Naive B cell (primary cell): ENCODE results near the gene TTN. TPM values are rescaled to one million over a fixed set of nuclear protein-coding genes. Genes with fewer than 3 reads are reported as not detected.

Source experiments
- ATAC-seq, 2 donors: fragments of 150-1000 bp; cut with Tn5 transposase; 2 replicates each; pipeline ENCODE4 v1.10.0; 2021; ENCODE audit warnings: low read depth in 2 of 2, mild to moderate bottlenecking in 2 of 2, moderate library complexity in 2 of 2
- DNase-seq: peaks from one replicate; pipeline ENCODE4 v3.0.0; 2022
- H3K27ac Mint-ChIP-seq, 6 donors: one replicate each; pipeline ENCODE4 v1.8.0; 2020 to 2022; ENCODE audit warnings: mild to moderate bottlenecking in 6 of 6, mixed read lengths in 6 of 6, moderate library complexity in 5 of 6, inconsistent platforms in 2 of 6
- H3K27me3 Mint-ChIP-seq, 3 donors: one replicate each; pipeline ENCODE4 v1.8.0; 2021 to 2022; ENCODE audit warnings: mixed read lengths in 3 of 3, mild to moderate bottlenecking in 1 of 3
- H3K36me3 Mint-ChIP-seq, 2 donors: one replicate each; pipeline ENCODE4 v1.8.0; 2020 to 2022; ENCODE audit warnings: mixed read lengths in 2 of 2, inconsistent platforms in 1 of 2, mild to moderate bottlenecking in 1 of 2
- H3K4me1 Mint-ChIP-seq, 3 donors: one replicate each; pipeline ENCODE4 v1.8.0; 2020 to 2022; ENCODE audit warnings: mixed read lengths in 3 of 3, inconsistent platforms in 1 of 3, mild to moderate bottlenecking in 1 of 3, moderate library complexity in 1 of 3
- H3K4me3 Mint-ChIP-seq, 8 donors: one replicate each; pipeline ENCODE4 v1.8.0; 2020 to 2022; ENCODE audit warnings: mild to moderate bottlenecking in 8 of 8, mixed read lengths in 8 of 8, moderate library complexity in 8 of 8, inconsistent platforms in 2 of 8
- H3K9me3 Mint-ChIP-seq, 7 donors: one replicate each; pipeline ENCODE4 v1.8.0; 2020 to 2022; ENCODE audit warnings: mixed read lengths in 7 of 7, mild to moderate bottlenecking in 5 of 7, inconsistent platforms in 2 of 7, moderate library complexity in 1 of 7
- polyA plus RNA-seq, 6 donors: library from polyadenylated mRNA; unstranded; fragments of 300-500 nt; fragmentation: Illumina TruSeq; gene quantifications; one replicate each; pipeline ENCODE4 v1.2.3, GENCODE V29; 2021; ENCODE audit warnings: low read depth in 6 of 6

Gene TTN
- polyA plus RNA-seq, 6 donors from 2014 or later = 0.51 to 10.1 (median 1.7) TPM

DNA sequence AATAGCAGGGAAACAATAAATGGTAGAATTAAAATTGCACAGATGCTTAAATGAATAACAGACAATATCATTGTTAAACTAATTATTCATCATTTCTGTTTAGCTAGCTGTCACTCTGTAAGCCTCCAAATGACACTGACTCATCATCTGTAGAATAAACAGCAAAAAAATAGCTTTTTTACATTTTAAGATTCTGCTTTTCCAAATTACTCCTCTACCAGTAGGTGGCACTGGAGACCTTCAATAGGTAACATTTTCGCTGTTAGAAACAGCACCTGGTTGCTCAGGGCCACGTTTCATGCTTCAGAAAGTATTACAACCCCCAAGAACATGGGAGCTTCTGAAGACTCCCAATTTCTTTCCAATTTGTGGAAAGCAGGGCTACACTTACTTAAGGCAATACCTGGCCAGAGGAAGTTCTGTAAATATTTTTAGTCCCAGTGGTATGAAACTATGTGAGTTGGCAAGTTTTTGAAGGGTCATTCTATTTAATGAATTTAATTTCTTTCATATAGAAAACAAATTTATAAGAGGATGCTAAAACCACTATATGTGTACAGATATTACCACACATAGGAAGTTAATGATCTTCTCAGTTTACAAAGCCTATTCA, 45.4 kb downstream of the TTN start:
- Mint-ChIP-seq H3K4me1 (no peaks in the 10 kb centered on the region), H3K36me3 (peaks cover 0 to 5% of the 10 kb centered on the region in 2 donors), H3K27ac (peak overlapping the region in 2 of 6 donors; percentile 29 to 75), H3K27me3 (no peaks in the 10 kb centered on the region), H3K9me3 (no peaks in the 10 kb centered on the region), H3K4me3 (no peak overlapping the region)
- DNase-seq (peak; percentile 29), ATAC-seq (peak; percentile 47 to 48)

DNA sequence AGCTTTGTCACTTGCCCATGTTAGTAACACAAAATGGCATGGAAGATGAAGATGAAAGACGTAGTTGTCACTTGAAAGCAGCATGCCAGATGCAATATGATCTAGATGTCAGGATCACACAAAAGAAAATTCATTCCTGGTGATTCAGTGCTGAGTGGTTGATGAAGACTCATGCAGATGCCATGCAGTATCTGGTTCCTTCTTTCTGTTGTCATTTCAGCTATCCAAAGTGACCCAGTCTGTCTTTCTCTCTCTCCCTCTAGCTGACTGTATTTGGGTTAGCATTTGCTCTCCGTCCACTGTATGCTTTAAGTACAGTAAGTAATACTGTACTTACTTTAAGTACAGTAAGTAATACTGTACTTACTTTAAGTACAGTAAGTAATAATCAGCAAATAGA, 50.4 kb downstream of the TTN start:
- DNase-seq (no peak), ATAC-seq (no peak)
- Mint-ChIP-seq H3K36me3 (peaks cover 0 to 3% of the 10 kb centered on the region in 2 donors), H3K27me3 (no peaks in the 10 kb centered on the region), H3K9me3 (no peaks in the 10 kb centered on the region), H3K4me3 (no peak overlapping the region), H3K4me1 (no peaks in the 10 kb centered on the region), H3K27ac (no peak overlapping the region)

DNA sequence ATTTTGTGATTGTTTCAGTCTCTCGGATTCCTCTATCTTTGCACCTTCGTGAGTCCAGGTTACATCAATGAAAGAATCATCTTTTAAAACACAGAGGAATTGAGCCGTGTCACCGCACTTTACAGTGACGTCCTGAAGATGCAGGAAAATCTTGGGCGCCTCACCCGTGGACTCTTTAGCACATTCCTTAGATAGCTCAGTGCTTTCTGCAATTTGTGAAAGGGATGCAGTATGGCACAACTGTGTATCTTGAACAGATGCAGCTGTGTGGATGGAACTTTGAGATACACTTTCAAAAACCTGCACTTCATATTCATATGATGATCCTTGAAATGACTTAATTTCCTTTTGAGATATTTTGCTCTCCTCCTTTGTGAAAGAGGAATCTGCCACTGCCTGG, 50.9 kb downstream of the TTN start:
- Mint-ChIP-seq H3K27me3 (no peaks in the 10 kb centered on the region), H3K4me3 (no peak overlapping the region), H3K36me3 (peaks cover 4 to 8% of the 10 kb centered on the region in 2 donors), H3K4me1 (no peaks in the 10 kb centered on the region), H3K27ac (no peak overlapping the region), H3K9me3 (no peaks in the 10 kb centered on the region)
- DNase-seq (no peak), ATAC-seq (no peak)

DNA sequence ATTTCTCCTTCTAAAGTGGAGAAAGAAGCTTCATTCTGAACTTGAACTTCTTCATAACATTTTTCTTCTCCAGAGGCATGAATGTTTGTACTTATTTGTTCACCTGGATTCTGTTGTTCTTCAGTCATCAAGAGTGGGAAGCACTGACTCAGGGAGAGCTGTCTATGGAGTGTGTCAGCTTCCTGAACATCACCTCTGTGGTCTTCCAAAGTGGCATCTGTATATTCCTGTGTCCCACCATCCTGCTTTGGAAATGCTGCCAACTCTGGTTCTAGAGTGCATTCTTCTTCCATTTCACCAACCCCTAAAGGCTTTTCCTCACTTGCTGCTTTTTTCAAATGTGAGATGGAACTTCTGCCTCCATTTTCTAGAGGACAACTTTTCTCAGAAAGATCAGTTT, 59.5 kb downstream of the TTN start:
- Mint-ChIP-seq H3K27ac (peak overlapping the region in 1 of 6 donors; percentile 15), H3K27me3 (no peaks in the 10 kb centered on the region), H3K4me1 (no peaks in the 10 kb centered on the region), H3K36me3 (peaks cover 8 to 30% of the 10 kb centered on the region in 2 donors), H3K4me3 (no peak overlapping the region), H3K9me3 (peaks cover 0 to 2% (median 0%) of the 10 kb centered on the region in 7 donors)
- no peak for ATAC-seq
- DNase-seq = no peak

DNA sequence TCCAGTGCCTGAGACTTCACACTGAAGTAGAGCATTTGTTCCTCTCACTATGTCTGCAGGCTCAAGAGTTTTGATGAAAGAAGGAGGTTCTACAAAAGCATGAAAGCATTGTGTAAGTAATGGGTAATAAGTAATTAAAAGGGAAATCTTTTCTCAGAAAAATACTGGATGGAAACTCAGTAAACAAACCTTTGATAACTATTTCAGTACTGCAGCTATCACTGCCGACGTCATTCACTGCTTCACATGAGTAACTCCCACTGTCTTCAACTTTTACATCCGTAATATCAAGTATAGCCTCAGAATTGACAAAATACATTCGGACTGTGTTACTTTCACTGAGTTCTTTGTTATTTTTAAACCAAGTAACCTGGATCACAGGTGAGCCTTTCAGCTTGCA, 72.7 kb downstream of the TTN start:
- Mint-ChIP-seq H3K4me3 (no peak overlapping the region), H3K9me3 (peaks cover 0 to 2% (median 0%) of the 10 kb centered on the region in 7 donors), H3K36me3 (peaks cover 7 to 10% of the 10 kb centered on the region in 2 donors), H3K27me3 (no peaks in the 10 kb centered on the region), H3K4me1 (no peaks in the 10 kb centered on the region), H3K27ac (no peak overlapping the region)
- DNase-seq (no peak), ATAC-seq (no peak)

DNA sequence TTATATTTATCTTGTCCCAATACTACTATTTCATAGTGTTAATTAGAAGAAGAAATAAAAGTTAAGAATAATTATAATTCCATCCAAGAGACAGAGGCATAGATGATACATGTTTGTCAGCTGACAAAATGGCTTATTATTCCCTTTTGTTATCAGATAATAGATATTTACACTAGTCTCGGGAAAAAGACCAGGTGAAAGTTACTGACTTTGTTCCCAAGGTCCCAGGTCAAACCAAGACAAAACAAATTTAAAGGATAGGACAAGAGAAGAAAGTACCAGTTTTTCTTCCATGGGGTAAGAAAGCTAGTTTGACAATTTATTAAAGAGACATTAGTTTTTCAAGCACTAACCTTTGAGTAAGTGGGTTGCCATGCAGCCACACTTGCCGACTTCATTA, 73.2 kb downstream of the TTN start:
- no peaks in the 10 kb centered on the region for H3K4me1 Mint-ChIP-seq

DNA sequence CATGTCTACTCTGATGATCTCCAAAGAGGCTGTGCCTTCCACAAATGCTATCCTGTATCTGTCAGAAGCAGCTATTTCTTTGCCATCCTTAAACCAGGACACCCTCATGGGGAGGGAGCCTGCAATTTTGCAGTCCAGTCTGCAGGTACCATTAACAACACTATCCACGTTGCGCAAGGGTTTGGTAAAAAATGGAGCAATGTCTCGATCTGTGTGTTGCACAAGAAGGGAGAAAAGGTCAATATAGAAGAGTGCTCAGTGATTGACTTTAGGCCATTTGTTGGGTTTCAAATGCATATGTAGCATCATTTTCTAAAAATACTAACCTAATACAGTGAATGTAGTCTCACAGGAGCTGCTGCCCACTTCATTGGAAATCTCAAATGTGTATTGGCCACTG, 74.3 kb downstream of the TTN start:
- no peak overlapping the region for H3K27ac Mint-ChIP-seq
- no peak for ATAC-seq
- no peaks in the 10 kb centered on the region for H3K27me3 Mint-ChIP-seq
- peaks cover 7 to 10% of the 10 kb centered on the region in 2 donors for H3K36me3 Mint-ChIP-seq
- peaks cover 0 to 2% (median 0%) of the 10 kb centered on the region in 7 donors for H3K9me3 Mint-ChIP-seq
- no peak for DNase-seq
- no peaks in the 10 kb centered on the region for H3K4me1 Mint-ChIP-seq
- H3K4me3 Mint-ChIP-seq = no peak overlapping the region

More for the DNA sequence above, 73.2 kb downstream of the TTN start:
- DNase-seq (no peak), ATAC-seq (no peak)
- Mint-ChIP-seq H3K9me3 (peaks cover 0 to 2% (median 0%) of the 10 kb centered on the region in 7 donors), H3K27me3 (no peaks in the 10 kb centered on the region), H3K27ac (no peak overlapping the region), H3K36me3 (peaks cover 7 to 10% of the 10 kb centered on the region in 2 donors), H3K4me3 (no peak overlapping the region)

DNA sequence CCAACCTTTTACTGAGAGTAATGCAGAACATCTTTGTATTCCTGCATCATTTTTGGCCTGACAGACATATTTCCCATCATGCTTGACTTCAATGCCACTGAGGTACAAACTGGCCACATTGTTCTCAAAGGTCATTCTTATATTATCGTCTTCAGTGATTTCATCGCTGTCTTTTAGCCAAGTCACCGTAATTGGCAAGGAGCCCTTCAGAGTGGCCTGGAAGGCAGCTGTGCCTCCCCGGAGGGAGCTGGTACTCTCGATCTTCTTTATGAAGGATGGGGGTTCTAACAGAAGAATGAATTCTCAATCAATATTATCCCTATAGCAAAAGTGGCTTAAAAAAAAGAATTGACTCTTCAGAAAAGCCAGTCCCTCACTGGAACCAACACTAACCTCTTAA, 75.9 kb downstream of the TTN start:
- peaks cover 0 to 2% (median 0%) of the 10 kb centered on the region in 7 donors for H3K9me3 Mint-ChIP-seq
- H3K4me3 Mint-ChIP-seq = no peak overlapping the region
- no peak overlapping the region for H3K27ac Mint-ChIP-seq
- no peaks in the 10 kb centered on the region for H3K4me1 Mint-ChIP-seq
- no peak for DNase-seq
- ATAC-seq = no peak
- H3K27me3 Mint-ChIP-seq = no peaks in the 10 kb centered on the region
- peaks cover 7 to 10% of the 10 kb centered on the region in 2 donors for H3K36me3 Mint-ChIP-seq

DNA sequence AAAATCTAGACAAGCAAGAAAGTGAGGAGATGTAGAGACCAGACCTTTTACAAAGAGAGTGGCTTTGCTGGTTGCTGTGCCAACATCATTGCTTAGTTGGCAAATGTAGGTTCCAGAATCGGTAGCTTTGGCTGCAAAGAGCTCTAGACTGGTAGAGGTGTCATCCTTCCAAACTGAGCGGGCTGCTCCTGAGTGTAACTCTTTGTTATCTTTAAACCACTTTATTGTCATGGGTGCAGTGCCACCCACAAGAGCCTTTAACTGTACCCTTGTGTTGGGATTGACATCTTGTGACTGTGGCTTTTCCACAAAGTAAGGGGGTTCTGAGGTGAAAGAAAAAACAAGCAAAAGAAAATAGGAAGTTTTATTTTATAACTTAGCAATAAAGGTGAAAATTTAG, 77.2 kb downstream of the TTN start:
- Mint-ChIP-seq H3K4me1 (no peaks in the 10 kb centered on the region), H3K27ac (no peak overlapping the region), H3K4me3 (no peak overlapping the region), H3K27me3 (no peaks in the 10 kb centered on the region), H3K36me3 (peaks cover 7 to 16% of the 10 kb centered on the region in 2 donors), H3K9me3 (peaks cover 0 to 2% (median 0%) of the 10 kb centered on the region in 7 donors)
- no peak for DNase-seq
- no peak for ATAC-seq

DNA sequence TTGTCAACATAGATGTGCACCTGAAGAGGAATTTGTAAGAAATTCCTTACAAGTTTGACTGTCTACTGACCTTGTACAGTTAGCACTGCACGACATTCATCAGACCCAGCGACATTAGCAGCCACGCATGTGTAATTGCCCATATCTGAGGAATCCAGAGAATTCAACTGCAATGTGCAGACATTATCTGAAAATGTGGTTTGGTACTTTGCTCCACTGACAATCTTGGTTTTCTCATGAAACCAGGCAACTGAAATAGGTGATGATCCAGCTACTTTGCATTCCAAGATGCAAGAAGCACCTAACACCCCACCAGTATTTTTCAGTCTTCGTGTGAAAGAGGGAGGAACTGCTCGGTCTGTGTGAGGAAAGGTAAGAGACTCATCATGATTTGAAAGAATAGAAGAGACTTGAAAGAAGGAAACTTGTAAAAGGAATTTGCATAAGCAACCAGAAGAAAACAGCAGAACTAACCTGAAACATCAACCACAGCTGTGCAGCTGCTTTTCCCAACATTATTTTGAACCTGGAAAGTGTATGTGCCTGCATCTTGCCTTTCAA, 83.4 kb downstream of the TTN start:
- DNase-seq = no peak
- no peaks in the 10 kb centered on the region for H3K9me3 Mint-ChIP-seq
- no peak overlapping the region for H3K27ac Mint-ChIP-seq
- H3K27me3 Mint-ChIP-seq = no peaks in the 10 kb centered on the region
- peaks cover 5 to 30% of the 10 kb centered on the region in 2 donors for H3K36me3 Mint-ChIP-seq
- no peak for ATAC-seq
- H3K4me1 Mint-ChIP-seq = no peaks in the 10 kb centered on the region
- H3K4me3 Mint-ChIP-seq = no peak overlapping the region

DNA sequence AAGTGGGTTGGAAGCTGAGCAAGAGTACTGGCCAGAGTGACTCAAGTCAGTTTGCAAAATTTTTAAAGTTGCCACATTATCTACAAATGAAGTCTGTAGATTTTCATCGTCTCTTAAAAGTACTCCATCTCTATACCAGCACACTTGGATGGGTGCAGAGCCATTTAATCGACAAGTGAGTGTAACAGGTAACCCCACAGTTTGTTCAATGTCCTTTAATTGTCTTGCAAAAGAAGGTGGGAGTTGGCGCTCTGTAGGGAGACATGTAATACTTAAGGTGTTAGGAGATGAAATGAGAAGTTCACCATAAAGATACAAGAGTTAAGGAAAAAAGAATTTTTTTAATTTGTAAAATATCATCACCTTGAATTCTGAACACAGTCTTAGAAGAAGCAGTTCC, 84.9 kb downstream of the TTN start:
- no peak for ATAC-seq
- Mint-ChIP-seq H3K27ac (no peak overlapping the region), H3K9me3 (no peaks in the 10 kb centered on the region), H3K36me3 (peaks cover 5 to 35% of the 10 kb centered on the region in 2 donors), H3K4me3 (no peak overlapping the region), H3K27me3 (no peaks in the 10 kb centered on the region), H3K4me1 (no peaks in the 10 kb centered on the region)
- no peak for DNase-seq

DNA sequence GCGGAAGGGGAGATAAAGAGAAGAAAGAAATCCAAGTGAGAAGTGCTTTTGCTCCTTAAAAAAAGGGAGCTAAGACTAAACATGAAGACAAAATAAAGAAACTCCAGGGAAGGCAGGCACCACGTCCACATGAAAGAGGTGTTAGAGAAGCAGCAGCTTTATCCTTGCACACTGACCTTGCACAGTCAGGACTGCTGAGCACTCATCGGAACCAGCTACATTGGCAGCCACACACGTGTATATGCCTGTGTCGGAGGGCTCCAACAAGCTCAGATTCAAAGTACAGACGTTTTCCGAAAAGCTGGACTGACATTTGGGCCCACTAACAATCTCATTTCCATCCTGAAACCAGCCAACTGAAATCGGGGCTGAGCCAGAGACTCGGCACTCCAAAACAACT, 88.2 kb downstream of the TTN start:
- ATAC-seq = no peak

DNA sequence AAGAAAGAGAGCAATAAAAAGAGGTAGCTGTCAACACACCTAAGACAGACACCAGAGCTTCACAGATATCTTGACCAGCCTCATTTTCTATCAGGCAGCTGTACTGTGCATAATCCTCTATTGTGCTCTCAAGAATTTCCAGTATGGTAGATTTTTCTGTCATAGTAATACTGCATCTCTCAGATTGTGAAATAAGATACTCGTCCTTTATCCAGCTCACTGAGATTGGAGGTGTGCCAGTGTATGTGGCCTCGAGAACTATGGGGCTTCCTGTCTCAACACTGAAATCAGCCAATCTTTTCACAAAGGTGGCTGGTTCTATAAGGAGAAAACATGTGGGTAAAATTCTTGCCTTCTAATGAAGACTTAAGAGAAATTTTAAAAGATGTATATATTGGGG, 88.9 kb downstream of the TTN start:
- DNase-seq (no peak), ATAC-seq (no peak)
- Mint-ChIP-seq H3K27ac (no peak overlapping the region), H3K4me1 (no peaks in the 10 kb centered on the region), H3K27me3 (no peaks in the 10 kb centered on the region), H3K9me3 (no peaks in the 10 kb centered on the region), H3K36me3 (peaks cover 5 to 36% of the 10 kb centered on the region in 2 donors), H3K4me3 (no peak overlapping the region)

More for the DNA sequence above, 88.2 kb downstream of the TTN start:
- Mint-ChIP-seq H3K4me3 (no peak overlapping the region), H3K4me1 (no peaks in the 10 kb centered on the region), H3K27me3 (no peaks in the 10 kb centered on the region), H3K27ac (no peak overlapping the region), H3K9me3 (no peaks in the 10 kb centered on the region), H3K36me3 (peaks cover 5 to 30% of the 10 kb centered on the region in 2 donors)
- DNase-seq = no peak

DNA sequence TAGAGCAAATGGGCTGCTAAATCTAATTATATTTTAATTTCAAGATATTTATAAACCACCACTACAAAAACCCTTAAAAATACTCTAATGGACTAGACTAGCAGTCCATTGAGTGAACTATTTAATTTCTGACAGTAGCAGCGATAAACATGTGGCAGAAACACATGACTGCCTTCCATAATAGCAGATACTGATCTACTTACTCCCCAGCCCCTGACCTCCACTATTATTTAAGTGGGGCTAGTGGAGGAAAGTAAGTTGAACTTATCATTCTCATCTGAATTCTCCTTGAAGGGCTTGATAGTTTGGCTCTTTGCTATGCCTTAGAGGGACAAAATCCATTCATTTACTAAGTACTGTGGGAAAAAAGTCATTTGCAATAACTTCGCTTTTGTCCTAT, 90.8 kb downstream of the TTN start:
- Mint-ChIP-seq H3K4me3 (no peak overlapping the region), H3K4me1 (no peaks in the 10 kb centered on the region), H3K27ac (no peak overlapping the region), H3K27me3 (no peaks in the 10 kb centered on the region), H3K36me3 (peaks cover 0 to 44% of the 10 kb centered on the region in 2 donors), H3K9me3 (no peaks in the 10 kb centered on the region)
- DNase-seq (no peak), ATAC-seq (no peak)
